WTC11 (cell line): ENCODE measurements around the gene WDR5B.
"Not testable (repeated sequence)": the region's sequence is repeated elsewhere in the genome, so short reads cannot be mapped to it uniquely, and the experiment has no call there.

Experiments
- CTCF ChIP-seq: fragments of 200-600 bp; IDR thresholded peaks from 2 replicates; pipeline ENCODE4 v1.8.0; 2022; ENCODE audit warnings: antibody characterized with exemption
- E2F5 ChIP-seq: sonication (generic); formaldehyde crosslinking; IDR thresholded peaks from 2 replicates; pipeline ENCODE4 v1.8.1; 2022; ENCODE audit warnings: mild to moderate bottlenecking, moderate library complexity, missing genetic modification reagents
- FOXK1 ChIP-seq: sonication (generic); formaldehyde crosslinking; IDR thresholded peaks from 2 replicates; pipeline ENCODE4 v1.8.0; 2022; ENCODE audit warnings: mild to moderate bottlenecking, moderate library complexity, missing genetic modification reagents
- MAX ChIP-seq: sonication (generic); formaldehyde crosslinking; IDR thresholded peaks from 2 replicates; pipeline ENCODE4 v1.8.0; 2022; ENCODE audit warnings: mild to moderate bottlenecking, missing genetic modification reagents
- NFYB ChIP-seq: sonication (generic); formaldehyde crosslinking; conservative IDR thresholded peaks from 2 replicates; pipeline ENCODE4 v1.8.0; 2022; ENCODE audit warnings: low read depth, missing genetic modification reagents
- NR2C2 ChIP-seq: sonication (generic); formaldehyde crosslinking; IDR thresholded peaks from 2 replicates; pipeline ENCODE4 v1.8.0; 2022; ENCODE audit warnings: mild to moderate bottlenecking, missing genetic modification reagents
- TEAD4 ChIP-seq: sonication (generic); formaldehyde crosslinking; IDR thresholded peaks from 2 replicates; pipeline ENCODE4 v1.8.0; 2022; ENCODE audit warnings: mild to moderate bottlenecking, missing genetic modification reagents
- ZNF121 ChIP-seq: sonication (generic); formaldehyde crosslinking; IDR thresholded peaks from 2 replicates; pipeline ENCODE4 v1.8.0; 2023; ENCODE audit warnings: missing genetic modification reagents
- ZNF423 ChIP-seq: fragments of 250-450 bp; sonication (Bioruptor Pico); IDR thresholded peaks from 2 replicates; pipeline ENCODE4 v2.1.2; 2022; ENCODE audit warnings: mild to moderate bottlenecking, moderate library complexity

GRCh38 chr3:122448218-122448617 lies 32.4 kb upstream of the WDR5B start:
- not testable (repeated sequence) for TF ChIP-seq E2F5 (CRISPR knock-in tag); ZNF423 (CRISPR knock-in tag); TEAD4 (CRISPR knock-in tag); MAX (CRISPR knock-in tag); CTCF; ZNF121 (CRISPR knock-in tag); NFYB (CRISPR knock-in tag); NR2C2; FOXK1
